ENCODE data around the gene GRM1.

DNA sequence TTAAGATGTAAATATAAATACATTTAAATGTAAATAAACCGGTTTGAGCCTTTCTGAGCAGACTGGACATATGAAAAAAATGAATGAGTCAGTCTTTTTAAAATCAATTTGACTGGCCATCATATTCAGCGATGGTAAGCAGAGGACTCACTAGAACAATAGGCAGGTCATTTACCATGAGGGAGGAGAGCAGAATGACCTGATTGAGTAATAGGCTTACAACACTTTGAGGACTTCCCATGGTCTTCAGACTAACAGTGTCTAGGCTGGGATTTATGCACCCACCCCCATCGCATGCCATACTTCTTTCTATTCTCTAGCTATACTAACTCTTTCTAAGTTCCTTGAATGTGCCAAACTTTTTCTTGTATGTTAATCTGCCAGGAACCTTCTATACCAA lies 272.9 kb downstream of the GRM1 start:
- no peak for TF ChIP-seq NFRKB (IDR thresholded peaks at IDR 0.05)
- no peak for TF ChIP-seq HDGF (IDR thresholded peaks at IDR 0.05; ENCODE audit: borderline replicate concordance)
- TF ChIP-seq SP1 (IDR thresholded peaks at IDR 0.05): no peak
- TF ChIP-seq FOXA1 (IDR thresholded peaks at IDR 0.05): no peak
- no peak for TF ChIP-seq FOXK2 (IDR thresholded peaks at IDR 0.05)
- no peak for TF ChIP-seq ELF4 (IDR thresholded peaks at IDR 0.05)
- TF ChIP-seq, protein P1, sequence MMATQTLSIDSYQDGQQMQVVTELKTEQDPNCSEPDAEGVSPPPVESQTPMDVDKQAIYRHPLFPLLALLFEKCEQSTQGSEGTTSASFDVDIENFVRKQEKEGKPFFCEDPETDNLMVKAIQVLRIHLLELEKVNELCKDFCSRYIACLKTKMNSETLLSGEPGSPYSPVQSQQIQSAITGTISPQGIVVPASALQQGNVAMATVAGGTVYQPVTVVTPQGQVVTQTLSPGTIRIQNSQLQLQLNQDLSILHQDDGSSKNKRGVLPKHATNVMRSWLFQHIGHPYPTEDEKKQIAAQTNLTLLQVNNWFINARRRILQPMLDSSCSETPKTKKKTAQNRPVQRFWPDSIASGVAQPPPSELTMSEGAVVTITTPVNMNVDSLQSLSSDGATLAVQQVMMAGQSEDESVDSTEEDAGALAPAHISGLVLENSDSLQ (IDR thresholded peaks at IDR 0.05): no peak
- TF ChIP-seq TARDBP (IDR thresholded peaks at IDR 0.05): no peak
- no peak for TF ChIP-seq SUZ12 (IDR thresholded peaks at IDR 0.05)
